Small intestine (tissue), 7 donors: Measurements from ENCODE around the gene CSRP3. TPM values are rescaled to one million over a fixed set of nuclear protein-coding genes. Genes with fewer than 3 reads are reported as not detected.
A peak's percentile ranks its signal among the peaks of the same experiment; 100 is the strongest.

Experiments
- DNase-seq, 2 donors: peaks; one replicate each; pipeline versions ENCODE4 v3.0.0 to v3.0.0-alpha.2; 2013
- FAIRE-seq: peaks from 2 replicates; lab custom pipeline; 2012; peaks lifted over from hg19 to GRCh38; lab: Jason Lieb, UNC
- H3K27ac ChIP-seq, 3 donors: one replicate each; pipeline ENCODE4 v1.5.1; 2013; ENCODE audit warnings: low read length in 2 of 3, mild to moderate bottlenecking in 2 of 3, control low read depth in 1 of 3, inconsistent platforms in 1 of 3, low read depth in 1 of 3, moderate library complexity in 1 of 3
- H3K27me3 ChIP-seq, 3 donors: one replicate each; pipeline ENCODE4 v1.6.1; 2013; ENCODE audit warnings: low read length in 3 of 3, inconsistent platforms in 1 of 3; ENCODE audit not compliant: control insufficient read depth in 3 of 3, insufficient read depth in 3 of 3
- H3K36me3 ChIP-seq, 3 donors: one replicate each; pipeline ENCODE4 v1.6.1; 2013; ENCODE audit warnings: low read length in 3 of 3, inconsistent platforms in 1 of 3, low read depth in 1 of 3, mild to moderate bottlenecking in 1 of 3, moderate library complexity in 1 of 3; ENCODE audit not compliant: control insufficient read depth in 3 of 3, insufficient read depth in 2 of 3
- H3K4me1 ChIP-seq, 3 donors: one replicate each; pipeline ENCODE4 v1.6.1; 2013; ENCODE audit warnings: low read length in 2 of 3, inconsistent platforms in 1 of 3, low read depth in 1 of 3, mild to moderate bottlenecking in 1 of 3, moderate library complexity in 1 of 3; ENCODE audit not compliant: control insufficient read depth in 3 of 3, insufficient read depth in 2 of 3
- H3K4me3 ChIP-seq, 3 donors: one replicate each; pipeline ENCODE4 v1.5.1; 2013; ENCODE audit warnings: low read length in 3 of 3, control low read depth in 1 of 3, inconsistent platforms in 1 of 3, low read depth in 1 of 3, mild to moderate bottlenecking in 1 of 3, moderate library complexity in 1 of 3
- H3K9me3 ChIP-seq, 2 donors: one replicate each; pipeline ENCODE4 v1.6.1; 2013; ENCODE audit warnings: low read depth in 1 of 2, low read length in 1 of 2; ENCODE audit not compliant: control insufficient read depth in 2 of 2, insufficient read depth in 1 of 2
- WGBS, 3 donors: extraction: QIAGEN DNeasy Blood & Tissue Kit; methylation state at CpG; one replicate each; pipeline ENCODE4 v1.1.7; 2013; 5-methylcytosine and 5-hydroxymethylcytosine counted together
- polyA plus RNA-seq, 4 donors: library from polyadenylated mRNA; stranded (reverse) in 3 of 4; unstranded in 1 of 4; fragments of 200-250 nt in 3 of 4; fragments of 120-200 nt in 1 of 4; gene quantifications; one replicate each; pipeline versions ENCODE4 v1.2.1 to v1.2.3, GENCODE V29; 2013
- donor health status: healthy with polysubstance abuse.
- donor health status: control.
- donor health status: control.
- donor health status: Bipolar disorder and iron deficiency.
- donor health status: healthy.

CSRP3 gene
- polyA plus RNA-seq, 4 donors = 0.09 to 17.0 (median 1.2) TPM

DNA sequence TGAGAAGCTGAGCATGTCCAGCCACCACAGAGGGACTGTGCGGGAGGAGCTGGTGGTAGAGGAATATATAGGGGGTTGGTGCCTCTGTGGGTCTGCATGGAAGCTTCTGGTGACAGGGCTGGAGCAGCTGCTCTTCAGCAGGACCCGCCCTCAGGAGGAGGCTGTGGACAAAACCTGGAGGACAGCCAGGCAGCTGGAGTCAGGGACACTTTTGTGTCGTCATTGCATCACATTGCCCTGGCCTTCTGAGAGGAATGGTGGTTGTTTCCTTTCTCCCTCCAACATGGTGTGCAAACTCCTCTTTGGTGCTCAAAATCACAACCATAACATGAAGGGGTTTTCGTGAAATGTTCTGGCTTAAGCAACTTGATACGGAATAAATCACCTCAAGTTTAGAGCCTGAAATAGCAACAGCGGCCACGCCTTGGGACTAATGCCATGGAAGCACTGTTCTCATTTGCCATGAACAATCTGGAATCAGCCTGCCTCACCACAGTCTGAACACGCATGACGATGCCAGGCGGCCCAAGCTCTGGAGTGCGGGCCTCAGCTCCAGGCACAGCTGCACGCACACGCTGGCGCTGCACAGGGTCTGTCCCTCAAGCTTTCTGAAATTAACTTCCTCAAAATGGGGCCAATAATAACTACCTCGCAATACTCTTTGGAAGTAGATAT lies 17.1 kb upstream of the CSRP3 start:
- Histone ChIP-seq H3K27me3 (no peaks in the 10 kb centered on the region), H3K9me3 (peaks cover 0 to 7% of the 10 kb centered on the region in 2 donors), H3K4me3 (no peak overlapping the region), H3K27ac (no peak overlapping the region), H3K36me3 (peaks cover 0 to 3% (median 2%) of the 10 kb centered on the region in 3 donors), H3K4me1 (peaks cover 0 to 15% (median 3%) of the 10 kb centered on the region in 3 donors)
- no peak for FAIRE-seq
- WGBS, 3 donors = 74 to 82% (median 79%) methylated on average over 15 of the region's 15 CpGs
- DNase-seq = peak in 1 of 2 donors; percentile 42

DNA sequence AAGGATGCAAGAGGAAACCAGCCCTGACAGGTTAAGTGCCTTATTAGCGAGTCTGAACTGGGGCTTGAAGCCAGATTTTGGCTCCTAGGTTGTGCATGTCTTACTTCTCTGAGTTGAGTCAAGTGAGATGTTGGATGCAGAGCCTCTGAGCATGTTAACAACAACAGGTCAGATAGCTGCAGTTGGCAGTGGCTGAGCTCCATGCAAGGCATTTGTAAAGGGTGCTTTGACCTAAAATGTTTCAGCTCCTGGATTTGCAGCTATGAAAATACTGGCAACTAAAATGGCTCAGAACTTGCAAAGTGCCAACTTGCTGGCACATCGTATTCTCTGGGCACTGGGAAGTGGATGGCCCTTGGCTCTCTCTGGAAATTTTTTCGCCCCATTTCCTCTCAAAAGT lies 16.4 kb upstream of the CSRP3 start:
- peaks cover 0 to 15% (median 3%) of the 10 kb centered on the region in 3 donors for H3K4me1 ChIP-seq
- no peak for DNase-seq
- no peak overlapping the region for H3K4me3 ChIP-seq
- WGBS, 3 donors = 61 to 73% (median 67%) methylated on average over 3 of the region's 3 CpGs
- H3K27me3 ChIP-seq = no peaks in the 10 kb centered on the region
- no peak for FAIRE-seq
- no peak overlapping the region for H3K27ac ChIP-seq
- H3K9me3 ChIP-seq = peaks cover 0 to 7% of the 10 kb centered on the region in 2 donors
- no peaks in the 10 kb centered on the region for H3K36me3 ChIP-seq

DNA sequence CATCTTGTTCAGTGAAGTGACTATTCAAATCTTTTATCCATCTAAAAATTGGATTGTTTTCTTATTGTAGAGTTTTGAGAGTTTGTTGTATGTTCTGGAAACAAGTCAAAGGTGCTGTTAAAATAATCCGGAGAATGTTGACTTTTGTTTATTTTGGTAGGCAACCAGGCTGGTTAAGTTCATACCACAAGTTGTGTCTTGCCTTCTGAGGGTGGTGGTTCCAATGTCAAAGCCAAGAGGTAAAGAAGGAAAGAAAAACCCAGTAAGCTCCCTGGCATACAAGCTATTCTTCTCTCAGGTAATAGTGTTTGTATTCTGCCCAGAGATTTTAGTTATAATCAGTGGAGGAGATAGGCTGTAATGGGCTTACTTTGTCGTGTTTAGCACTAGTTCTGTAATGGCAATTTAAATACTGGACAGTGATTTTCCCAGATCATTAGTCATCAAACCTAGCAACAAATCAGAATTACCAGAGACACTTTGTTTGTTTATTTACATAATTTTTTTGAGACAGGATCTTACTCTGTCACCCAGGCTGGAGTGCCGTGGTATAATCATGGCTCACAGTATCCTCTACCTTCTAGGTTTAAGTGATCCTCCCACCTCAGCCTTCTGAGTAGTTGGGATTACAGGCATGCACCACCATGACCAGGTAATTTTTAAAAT lies 15.1 kb upstream of the CSRP3 start:
- Histone ChIP-seq H3K36me3 (no peaks in the 10 kb centered on the region), H3K4me3 (no peak overlapping the region), H3K4me1 (peaks cover 0 to 14% (median 3%) of the 10 kb centered on the region in 3 donors), H3K27me3 (no peaks in the 10 kb centered on the region), H3K9me3 (no peaks in the 10 kb centered on the region), H3K27ac (no peak overlapping the region)
- DNase-seq (no peak), FAIRE-seq (no peak)
- 54 to 59% (median 55%) methylated on average over 3 of the region's 3 CpGs for WGBS, 3 donors

DNA sequence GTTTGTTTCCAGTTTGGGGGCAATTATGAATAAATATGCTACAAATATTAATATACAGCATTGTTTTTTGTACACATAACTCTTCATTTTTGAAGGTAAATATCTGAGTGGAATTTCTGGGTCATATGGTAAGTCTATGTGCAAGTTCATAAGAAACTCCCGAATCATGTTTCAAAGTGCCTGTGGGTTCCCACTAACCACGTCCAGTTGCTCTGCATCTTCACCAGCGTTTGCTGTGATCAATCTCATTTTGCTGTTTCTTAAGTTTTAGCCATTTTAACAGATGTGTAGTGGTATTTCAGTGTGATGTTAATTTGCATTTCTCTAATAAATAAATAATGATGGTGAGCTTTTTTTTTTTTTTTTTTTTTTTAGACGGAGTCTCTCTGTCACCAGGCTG lies 14.2 kb upstream of the CSRP3 start:
- FAIRE-seq (no peak), DNase-seq (no peak)
- H3K9me3 ChIP-seq = no peaks in the 10 kb centered on the region
- H3K27me3 ChIP-seq = no peaks in the 10 kb centered on the region
- H3K36me3 ChIP-seq = no peaks in the 10 kb centered on the region
- no peak overlapping the region for H3K4me3 ChIP-seq
- no peak overlapping the region for H3K27ac ChIP-seq
- 79 to 91% (median 81%) methylated on average over 4 of the region's 4 CpGs for WGBS, 3 donors
- peaks cover 0 to 6% (median 0%) of the 10 kb centered on the region in 3 donors for H3K4me1 ChIP-seq

DNA sequence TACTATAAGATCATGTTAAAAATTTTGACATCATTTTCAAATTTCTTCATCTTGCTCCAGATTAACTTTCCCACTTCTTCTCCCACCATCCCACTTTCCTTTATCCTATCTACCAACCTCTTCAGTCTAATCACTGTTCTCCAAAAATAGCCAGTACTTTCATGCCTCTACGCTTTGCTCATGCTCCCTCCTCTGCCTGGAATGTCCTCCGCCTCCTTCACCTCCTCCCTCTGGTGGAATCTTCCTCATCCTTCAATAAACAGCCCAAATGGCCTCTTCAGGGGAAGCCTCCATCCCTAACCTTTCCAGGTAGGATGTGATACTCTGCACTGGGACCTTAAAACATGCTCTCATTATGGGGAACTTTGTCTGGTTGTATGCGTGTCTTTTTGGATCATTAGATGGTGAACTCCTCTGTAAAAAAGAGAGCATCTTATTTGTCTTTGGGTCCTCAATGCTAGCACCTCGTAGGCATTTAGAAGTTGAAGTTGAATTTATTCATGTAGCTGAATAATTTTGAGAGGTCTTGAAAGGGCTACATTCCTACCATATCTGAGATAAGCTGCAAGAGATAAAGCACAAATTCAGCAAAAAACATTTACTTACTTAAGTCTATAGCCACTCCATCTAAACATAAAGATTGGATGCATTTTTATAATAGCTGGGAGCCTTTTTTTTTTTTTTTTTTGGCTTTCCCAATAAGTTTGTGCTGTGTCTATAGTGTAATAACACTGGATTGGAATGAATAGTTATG lies 8.0 kb upstream of the CSRP3 start:
- H3K4me3 ChIP-seq = no peak overlapping the region
- WGBS, 3 donors = 78 to 86% (median 82%) methylated on average over 4 of the region's 4 CpGs
- H3K9me3 ChIP-seq = no peaks in the 10 kb centered on the region
- H3K27ac ChIP-seq = no peak overlapping the region
- DNase-seq (no peak), FAIRE-seq (no peak)
- H3K4me1 ChIP-seq = no peaks in the 10 kb centered on the region
- H3K27me3 ChIP-seq = no peaks in the 10 kb centered on the region
- H3K36me3 ChIP-seq = no peaks in the 10 kb centered on the region

DNA sequence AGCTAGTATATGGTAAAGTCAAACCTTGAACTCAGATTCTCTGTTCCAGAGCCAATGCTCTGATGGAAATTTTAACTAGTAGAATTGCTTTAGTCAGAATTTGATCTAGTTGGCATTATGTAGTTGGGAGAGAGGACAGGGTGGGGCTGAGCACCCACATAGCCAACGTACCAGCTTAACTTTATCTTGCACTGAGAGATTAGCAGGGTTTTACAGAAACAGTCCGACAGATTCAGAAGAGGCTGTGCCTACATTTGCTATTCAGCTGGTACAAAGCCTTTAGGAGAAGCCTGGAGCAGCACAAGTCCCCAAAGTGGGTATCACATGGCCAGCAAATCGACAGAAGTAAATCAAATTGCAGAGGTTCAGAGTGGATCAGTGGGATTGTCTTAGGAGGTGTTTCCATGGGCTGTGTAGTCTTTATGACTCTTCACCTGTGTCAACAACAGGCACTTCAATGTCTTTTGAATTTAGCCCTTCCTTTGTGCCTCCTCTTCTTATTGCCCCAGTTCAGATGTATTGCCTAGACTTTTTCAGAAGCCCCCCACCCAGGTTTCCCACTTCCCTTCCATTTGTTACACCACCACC lies 7.3 kb upstream of the CSRP3 start:
- FAIRE-seq (no peak), DNase-seq (no peak)
- H3K4me1 ChIP-seq = no peaks in the 10 kb centered on the region
- H3K9me3 ChIP-seq = no peaks in the 10 kb centered on the region
- H3K27me3 ChIP-seq = no peaks in the 10 kb centered on the region
- no peaks in the 10 kb centered on the region for H3K36me3 ChIP-seq
- WGBS, 3 donors = 16 to 57% (median 37%) methylated on average over 3 of the region's 3 CpGs
- no peak overlapping the region for H3K4me3 ChIP-seq
- no peak overlapping the region for H3K27ac ChIP-seq

DNA sequence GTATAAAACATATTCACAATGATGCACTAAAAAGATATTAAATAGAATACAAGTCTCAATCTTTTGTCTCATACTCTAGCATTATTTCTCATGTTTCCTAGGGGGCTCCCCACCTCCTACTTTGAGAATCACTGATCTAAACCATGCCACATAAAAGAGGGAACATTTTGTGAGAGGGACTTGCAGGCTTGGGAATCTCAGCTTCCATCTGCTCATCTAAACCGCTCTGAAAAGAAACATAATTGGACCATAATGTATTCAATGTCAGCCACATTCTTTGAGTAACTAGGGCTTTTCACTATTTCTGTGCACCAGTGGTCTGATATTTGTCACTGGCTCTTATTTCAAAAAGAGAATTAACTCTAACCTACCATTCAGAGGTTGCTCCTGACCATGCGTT lies 6.4 kb upstream of the CSRP3 start:
- FAIRE-seq = no peak

DNA sequence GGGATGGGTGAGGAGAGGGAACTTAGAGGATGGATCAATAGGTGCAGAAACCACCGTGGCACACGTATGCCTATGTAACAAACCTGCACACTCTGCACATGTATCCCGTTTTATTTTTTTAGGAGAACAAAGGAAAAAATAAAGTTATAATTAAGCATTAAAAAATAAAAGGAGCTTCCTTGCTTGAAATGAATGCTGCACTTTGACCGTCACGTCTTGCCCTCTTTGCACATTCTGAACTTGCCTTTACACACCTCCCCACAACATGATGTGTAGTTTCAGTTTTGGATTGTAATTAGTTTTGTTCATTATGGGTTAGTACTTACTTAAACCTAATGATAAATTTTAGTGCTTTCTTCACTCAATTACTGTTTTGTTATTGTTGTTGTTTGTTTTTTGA lies 3.1 kb upstream of the CSRP3 start:
- DNase-seq (peak; percentile 56 to 61), FAIRE-seq (no peak)
- 54 to 72% (median 57%) methylated on average over 5 of the region's 5 CpGs for WGBS, 3 donors
- H3K36me3 ChIP-seq = no peaks in the 10 kb centered on the region
- H3K27ac ChIP-seq = no peak overlapping the region
- H3K9me3 ChIP-seq = no peaks in the 10 kb centered on the region
- H3K27me3 ChIP-seq = no peaks in the 10 kb centered on the region
- H3K4me1 ChIP-seq = peaks cover 0 to 6% (median 3%) of the 10 kb centered on the region in 3 donors
- H3K4me3 ChIP-seq = no peak overlapping the region

More for the DNA sequence above, 6.4 kb upstream of the CSRP3 start:
- Histone ChIP-seq H3K27me3 (no peaks in the 10 kb centered on the region), H3K4me1 (no peaks in the 10 kb centered on the region), H3K36me3 (no peaks in the 10 kb centered on the region), H3K27ac (no peak overlapping the region), H3K4me3 (no peak overlapping the region), H3K9me3 (no peaks in the 10 kb centered on the region)
- 82 to 92% (median 87%) methylated on average over 2 of the region's 2 CpGs for WGBS, 3 donors
- DNase-seq = no peak
